Fibroblast of lung (primary cell): ENCODE measurements around the gene ARHGAP11A. TPM values are rescaled to one million over a fixed set of nuclear protein-coding genes. Genes with fewer than 3 reads are reported as not detected.
A peak's percentile ranks its signal among the peaks of the same experiment; 100 is the strongest.
"Not testable (repeated sequence)": the region's sequence is repeated elsewhere in the genome, so short reads cannot be mapped to it uniquely, and the experiment has no call there.

ENCODE experiments used
- DNase-seq, 2 donors: peaks; one replicate each; pipeline versions ENCODE4 v3.0.0 to v3.0.0-alpha.2; 2010; ENCODE audit warnings: low read depth in 2 of 2
- H2AFZ ChIP-seq: 2 replicates; pipeline ENCODE4 v1.5.1; 2012; ENCODE audit warnings: low read length, control low read depth, inconsistent platforms
- H3K27ac ChIP-seq: 2 replicates; pipeline ENCODE4 v1.5.1; 2011; ENCODE audit warnings: low read length, control low read depth; ENCODE audit not compliant: insufficient read depth
- H3K27me3 ChIP-seq: 2 replicates; pipeline ENCODE4 v1.5.1; 2011; ENCODE audit warnings: mild to moderate bottlenecking, low read length; ENCODE audit not compliant: control insufficient read depth, insufficient read depth
- H3K36me3 ChIP-seq: 2 replicates; pipeline ENCODE4 v1.5.1; 2011; ENCODE audit warnings: low read length; ENCODE audit not compliant: control insufficient read depth, insufficient read depth
- H3K4me1 ChIP-seq: 2 replicates; pipeline ENCODE4 v1.5.1; 2011; ENCODE audit warnings: low read length; ENCODE audit not compliant: control insufficient read depth, insufficient read depth; ENCODE audit errors: extremely low read depth
- H3K4me2 ChIP-seq: 2 replicates; pipeline ENCODE4 v1.5.1; 2011; ENCODE audit warnings: low read length, control low read depth; ENCODE audit not compliant: insufficient read depth; ENCODE audit errors: extremely low read depth
- H3K4me3 ChIP-seq, 4 experiments: fragments of 200-600 bp in 1 of 4; sonication (generic) in 1 of 4; replicated peaks in 1 of 4; 2 replicates each; pipeline ENCODE4 v1.5.1; 2011 to 2016; ENCODE audit warnings: low read length in 4 of 4, low read depth in 3 of 4, mild to moderate bottlenecking in 3 of 4, control low read depth in 2 of 4, inconsistent platforms in 1 of 4, mixed read lengths in 1 of 4; ENCODE audit not compliant: insufficient read depth in 1 of 4; ENCODE audit errors: control extremely low read depth in 1 of 4
- H3K79me2 ChIP-seq: 2 replicates; pipeline ENCODE4 v1.5.1; 2012; ENCODE audit warnings: mild to moderate bottlenecking, low read length, inconsistent platforms; ENCODE audit not compliant: control insufficient read depth, insufficient read depth
- H3K9ac ChIP-seq: 2 replicates; pipeline ENCODE4 v1.5.1; 2011; ENCODE audit warnings: mild to moderate bottlenecking, low read length, control low read depth; ENCODE audit not compliant: insufficient read depth
- H3K9me3 ChIP-seq: 2 replicates; pipeline ENCODE4 v1.5.1; 2012; ENCODE audit warnings: low read depth, low read length; ENCODE audit not compliant: control insufficient read depth, insufficient read depth
- H4K20me1 ChIP-seq: 2 replicates; pipeline ENCODE4 v1.5.1; 2011; ENCODE audit warnings: low read length; ENCODE audit not compliant: control insufficient read depth, insufficient read depth; ENCODE audit errors: extremely low read depth
- EZH2 ChIP-seq: IDR thresholded peaks from 2 replicates; pipeline ENCODE4 v1.5.1; 2012; ENCODE audit warnings: low read length, control low read depth, mild to moderate bottlenecking; ENCODE audit errors: missing control alignments
- polyA plus RNA-seq, 2 donors: library from polyadenylated mRNA; depleted of rRNA in 1 of 2; stranded (reverse) in 1 of 2; unstranded in 1 of 2; fragments of >200 nt; gene quantifications; 2 replicates each; pipeline ENCODE4 v1.2.1, GENCODE V29; 2011 to 2012; ENCODE audit warnings: missing spikeins in 1 of 2
- total RNA-seq: library from RNA; depleted of rRNA; stranded (reverse); fragments of >200 nt; gene quantifications from 2 replicates; pipeline ENCODE4 v1.2.1, GENCODE V29; 2014
- TF ChIP-seq, protein P1 (sequence below), 2 donors: IDR thresholded peaks in 1 of 2; conservative IDR thresholded peaks in 1 of 2; 1 replicate in 1 of 2; 2 replicates in 1 of 2; pipeline ENCODE4 v1.5.1; 2011 to 2012; ENCODE audit warnings: low read length in 2 of 2, control low read depth in 1 of 2, inconsistent platforms in 1 of 2, low read depth in 1 of 2, mild to moderate bottlenecking in 1 of 2

The ARHGAP11A gene
- total and polyA plus RNA-seq, 2 donors (not counting 1 experiment from before 2014, with no cell fraction given): 9.1 to 21.1 TPM

DNA sequence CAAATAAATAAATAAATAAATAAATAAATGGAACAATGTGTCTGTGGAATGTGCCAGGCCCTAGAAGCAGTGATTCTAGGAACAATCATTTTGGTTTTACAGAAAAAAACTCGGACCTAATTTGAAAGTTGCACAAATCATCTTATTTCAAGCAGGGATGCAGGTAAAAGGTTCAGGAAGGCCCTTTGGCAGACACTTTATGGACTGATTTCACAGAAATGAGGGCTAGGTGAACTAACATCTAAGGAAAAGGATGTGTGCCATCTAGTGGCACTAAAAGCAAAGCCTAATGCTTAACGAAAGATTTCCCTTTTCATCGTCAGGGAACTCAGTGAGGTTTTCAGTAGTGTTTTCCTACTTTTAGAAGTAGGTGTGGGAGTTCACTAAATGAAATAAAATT is 4.6 kb upstream of the ARHGAP11A start:
- not testable (repeated sequence) for H3K4me3 ChIP-seq, H3K9ac ChIP-seq, H3K36me3 ChIP-seq, H3K79me2 ChIP-seq, H3K27me3 ChIP-seq, H4K20me1 ChIP-seq, H2AFZ ChIP-seq, H3K27ac ChIP-seq, H3K4me2 ChIP-seq, H3K4me1 ChIP-seq, H3K9me3 ChIP-seq
- peak; percentile 40 to 63 for DNase-seq
- TF ChIP-seq, protein P1, sequence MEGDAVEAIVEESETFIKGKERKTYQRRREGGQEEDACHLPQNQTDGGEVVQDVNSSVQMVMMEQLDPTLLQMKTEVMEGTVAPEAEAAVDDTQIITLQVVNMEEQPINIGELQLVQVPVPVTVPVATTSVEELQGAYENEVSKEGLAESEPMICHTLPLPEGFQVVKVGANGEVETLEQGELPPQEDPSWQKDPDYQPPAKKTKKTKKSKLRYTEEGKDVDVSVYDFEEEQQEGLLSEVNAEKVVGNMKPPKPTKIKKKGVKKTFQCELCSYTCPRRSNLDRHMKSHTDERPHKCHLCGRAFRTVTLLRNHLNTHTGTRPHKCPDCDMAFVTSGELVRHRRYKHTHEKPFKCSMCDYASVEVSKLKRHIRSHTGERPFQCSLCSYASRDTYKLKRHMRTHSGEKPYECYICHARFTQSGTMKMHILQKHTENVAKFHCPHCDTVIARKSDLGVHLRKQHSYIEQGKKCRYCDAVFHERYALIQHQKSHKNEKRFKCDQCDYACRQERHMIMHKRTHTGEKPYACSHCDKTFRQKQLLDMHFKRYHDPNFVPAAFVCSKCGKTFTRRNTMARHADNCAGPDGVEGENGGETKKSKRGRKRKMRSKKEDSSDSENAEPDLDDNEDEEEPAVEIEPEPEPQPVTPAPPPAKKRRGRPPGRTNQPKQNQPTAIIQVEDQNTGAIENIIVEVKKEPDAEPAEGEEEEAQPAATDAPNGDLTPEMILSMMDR (conservative IDR thresholded peaks at IDR 0.05 in 1 of 2, IDR thresholded peaks at IDR 0.05 in 1 of 2; ENCODE audit: low read depth in 1 of 2, low read length in 2 of 2): peak in 1 of 2 donors; percentile 7

DNA sequence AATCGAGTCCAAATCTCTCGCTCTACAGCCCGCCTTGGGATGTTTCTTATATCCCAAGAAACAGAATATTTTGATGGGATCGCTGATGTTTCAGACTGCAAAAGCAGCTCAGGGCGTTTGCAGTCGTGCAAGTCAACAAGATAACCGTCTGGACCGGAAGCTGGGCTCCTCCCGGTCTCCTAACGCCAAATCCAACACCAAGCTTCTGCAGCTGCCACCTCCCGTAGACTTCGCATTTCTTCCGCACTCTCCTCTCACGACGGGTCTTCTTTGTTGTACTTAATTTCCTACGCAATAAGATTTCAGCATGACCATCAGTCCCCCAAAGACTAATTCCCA is 623 bp upstream of the ARHGAP11A start:
- H3K79me2 ChIP-seq: peaks cover 35% of the 10 kb centered on the region
- H3K4me3 ChIP-seq: peak overlapping the region in 3 of 4 experiments; percentile 28 to 87 (median 70)
- H3K27me3 ChIP-seq, H3K9ac ChIP-seq, DNase-seq, H3K4me1 ChIP-seq, H2AFZ ChIP-seq, H3K36me3 ChIP-seq, H3K4me2 ChIP-seq, H3K9me3 ChIP-seq, H4K20me1 ChIP-seq: not testable (repeated sequence)
- peak overlapping the region; percentile 73 for H3K27ac ChIP-seq

DNA sequence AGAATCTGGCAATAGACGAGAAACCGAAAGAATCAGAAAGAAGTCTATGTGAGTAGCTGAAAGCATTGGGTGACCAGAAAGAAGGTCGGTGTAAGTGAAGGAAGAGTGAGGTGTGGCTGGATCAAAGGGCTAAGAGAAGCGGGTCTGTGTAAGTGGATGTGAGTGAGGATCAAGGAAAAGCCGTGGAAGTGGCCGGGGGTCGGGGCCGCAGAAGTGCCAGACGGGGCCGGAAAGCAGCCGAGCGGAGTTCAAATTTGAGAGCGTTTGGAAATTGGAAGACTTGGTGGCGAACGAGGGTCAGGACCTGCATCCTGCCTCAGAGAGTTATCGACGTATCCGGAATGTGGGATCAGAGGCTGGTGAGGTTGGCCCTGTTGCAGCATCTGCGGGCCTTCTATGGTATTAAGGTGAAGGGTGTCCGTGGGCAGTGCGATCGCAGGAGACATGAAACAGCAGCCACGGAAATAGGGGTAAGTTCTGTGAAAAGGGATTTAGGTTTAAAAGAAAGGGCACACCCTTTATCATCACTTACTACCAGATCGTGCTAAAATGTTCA is 645 bp downstream of the ARHGAP11A start:
- Histone ChIP-seq H2AFZ (peak overlapping the region; percentile 57), H3K4me3 (peak overlapping the region; percentile 65 to 87 (median 76)), H3K4me2 (peak overlapping the region; percentile 68), H3K79me2 (peaks cover 42% of the 10 kb centered on the region), H3K9ac (peak overlapping the region; percentile 72), H3K27ac (peak overlapping the region; percentile 76)
- H4K20me1 ChIP-seq, H3K36me3 ChIP-seq, H3K4me1 ChIP-seq, H3K27me3 ChIP-seq, H3K9me3 ChIP-seq: not testable (repeated sequence)
- DNase-seq: peak; percentile 7 to 12

DNA sequence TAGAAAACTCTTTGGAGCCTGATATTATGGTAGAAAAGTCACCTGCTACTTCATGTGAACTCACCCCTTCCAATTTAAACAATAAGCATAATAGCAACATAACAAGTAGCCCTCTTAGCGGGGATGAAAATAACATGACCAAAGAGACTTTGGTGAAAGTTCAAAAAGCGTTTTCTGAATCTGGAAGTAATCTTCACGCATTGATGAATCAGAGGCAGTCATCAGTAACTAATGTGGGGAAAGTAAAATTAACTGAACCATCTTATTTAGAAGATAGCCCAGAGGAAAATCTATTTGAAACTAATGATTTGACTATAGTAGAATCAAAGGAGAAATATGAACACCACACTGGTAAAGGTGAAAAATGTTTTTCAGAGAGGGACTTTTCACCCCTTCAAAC is 21.1 kb downstream of the ARHGAP11A start:
- peak in 1 of 2 donors; percentile 29 for DNase-seq
- no peak overlapping the region for H3K9ac ChIP-seq
- no peaks in the 10 kb centered on the region for H3K4me1 ChIP-seq
- H3K27ac ChIP-seq: no peak overlapping the region
- no peak overlapping the region for H3K4me2 ChIP-seq
- H3K36me3 ChIP-seq: peaks cover 4% of the 10 kb centered on the region
- no peaks in the 10 kb centered on the region for H4K20me1 ChIP-seq
- no peaks in the 10 kb centered on the region for H3K27me3 ChIP-seq
- H2AFZ ChIP-seq: no peak overlapping the region
- H3K79me2 ChIP-seq: no peaks in the 10 kb centered on the region
- H3K4me3 ChIP-seq: no peak overlapping the region
- no peak for TF ChIP-seq EZH2
- TF ChIP-seq, protein P1 (conservative IDR thresholded peaks at IDR 0.05 in 1 of 2, IDR thresholded peaks at IDR 0.05 in 1 of 2; ENCODE audit: low read depth in 1 of 2, low read length in 2 of 2): no peak
- H3K9me3 ChIP-seq: no peaks in the 10 kb centered on the region
